ENCODE results near the gene FHDC1. TPM values are rescaled to one million over a fixed set of nuclear protein-coding genes. Genes with fewer than 3 reads are reported as not detected.

The FHDC1 gene
- total RNA-seq, 1 experiment from 2014 or later = 0.76 TPM

Other genes starting within 250 kb of the FHDC1 start
- gene TIGD4, start 156.6 kb upstream of the FHDC1 start, total RNA-seq (2014; rRNA removed; shearing (Covaris generic)) = 0.30 TPM in 1 of 2 replicates, not detected in the other
- gene ARFIP1, start 156.4 kb upstream of the FHDC1 start, total RNA-seq (2014; rRNA removed; shearing (Covaris generic)) = 41.6 and 44.8 TPM in 2 replicates

Measured in M059J (cell line).